ENCODE data around the gene SDK1.

DNA sequence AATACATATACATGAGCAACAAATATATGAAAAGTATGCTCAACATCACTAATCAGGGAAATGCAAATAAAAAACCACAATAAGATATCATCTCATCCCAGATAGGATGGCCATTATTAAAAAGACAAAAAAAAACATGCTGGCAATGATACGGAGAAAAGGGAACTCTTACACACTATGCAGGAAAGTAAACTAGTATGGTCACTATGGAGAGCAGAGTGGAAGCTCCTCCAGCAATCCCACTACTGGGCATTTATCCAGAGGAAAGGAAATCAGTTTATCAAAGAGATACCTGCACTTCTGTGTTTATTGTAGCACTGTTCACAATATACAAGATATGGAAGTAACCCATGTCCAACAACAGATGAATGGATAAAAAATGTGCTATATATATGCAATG is 217.5 kb downstream of the SDK1 start:
- TF ChIP-seq, protein P1, sequence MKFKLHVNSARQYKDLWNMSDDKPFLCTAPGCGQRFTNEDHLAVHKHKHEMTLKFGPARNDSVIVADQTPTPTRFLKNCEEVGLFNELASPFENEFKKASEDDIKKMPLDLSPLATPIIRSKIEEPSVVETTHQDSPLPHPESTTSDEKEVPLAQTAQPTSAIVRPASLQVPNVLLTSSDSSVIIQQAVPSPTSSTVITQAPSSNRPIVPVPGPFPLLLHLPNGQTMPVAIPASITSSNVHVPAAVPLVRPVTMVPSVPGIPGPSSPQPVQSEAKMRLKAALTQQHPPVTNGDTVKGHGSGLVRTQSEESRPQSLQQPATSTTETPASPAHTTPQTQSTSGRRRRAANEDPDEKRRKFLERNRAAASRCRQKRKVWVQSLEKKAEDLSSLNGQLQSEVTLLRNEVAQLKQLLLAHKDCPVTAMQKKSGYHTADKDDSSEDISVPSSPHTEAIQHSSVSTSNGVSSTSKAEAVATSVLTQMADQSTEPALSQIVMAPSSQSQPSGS (CRISPR knock-in tag; IDR thresholded peaks at IDR 0.05; ENCODE audit: borderline replicate concordance, low read depth) = no peak
- TF ChIP-seq TCF7 (CRISPR knock-in tag; IDR thresholded peaks at IDR 0.05; ENCODE audit: low read depth) = no peak
- TF ChIP-seq, protein P2, sequence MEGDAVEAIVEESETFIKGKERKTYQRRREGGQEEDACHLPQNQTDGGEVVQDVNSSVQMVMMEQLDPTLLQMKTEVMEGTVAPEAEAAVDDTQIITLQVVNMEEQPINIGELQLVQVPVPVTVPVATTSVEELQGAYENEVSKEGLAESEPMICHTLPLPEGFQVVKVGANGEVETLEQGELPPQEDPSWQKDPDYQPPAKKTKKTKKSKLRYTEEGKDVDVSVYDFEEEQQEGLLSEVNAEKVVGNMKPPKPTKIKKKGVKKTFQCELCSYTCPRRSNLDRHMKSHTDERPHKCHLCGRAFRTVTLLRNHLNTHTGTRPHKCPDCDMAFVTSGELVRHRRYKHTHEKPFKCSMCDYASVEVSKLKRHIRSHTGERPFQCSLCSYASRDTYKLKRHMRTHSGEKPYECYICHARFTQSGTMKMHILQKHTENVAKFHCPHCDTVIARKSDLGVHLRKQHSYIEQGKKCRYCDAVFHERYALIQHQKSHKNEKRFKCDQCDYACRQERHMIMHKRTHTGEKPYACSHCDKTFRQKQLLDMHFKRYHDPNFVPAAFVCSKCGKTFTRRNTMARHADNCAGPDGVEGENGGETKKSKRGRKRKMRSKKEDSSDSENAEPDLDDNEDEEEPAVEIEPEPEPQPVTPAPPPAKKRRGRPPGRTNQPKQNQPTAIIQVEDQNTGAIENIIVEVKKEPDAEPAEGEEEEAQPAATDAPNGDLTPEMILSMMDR (IDR thresholded peaks at IDR 0.05) = no peak

Data from WTC11 (cell line).